HCT116 (cell line): ENCODE data around the gene CHST11. TPM values are rescaled to one million over a fixed set of nuclear protein-coding genes. Genes with fewer than 3 reads are reported as not detected.

Experiments used
- ATAC-seq: fragments of 200-7000 bp; cut with Tn5 transposase; 2 replicates; pipeline ENCODE4 v1.9.1; 2020; ENCODE audit warnings: mild to moderate bottlenecking, moderate library complexity
- BruUV-seq: library from RNA; stranded (reverse); fragments of 400-500 nt; replicated peaks from 2 replicates; lab custom pipeline; 2021; lab: Mats Ljungman, UMichigan
- CTCF ChIA-PET: fragments of 300-600 bp; sonication (Branson Sonifier 250); formaldehyde crosslinking; loops from one replicate; lab custom pipeline; 2021; ENCODE audit warnings: antibody characterized with exemption; lab: Charles Lee
- POLR2A ChIA-PET: fragments of 300-600, 350-600 bp; sonication (Branson Sonifier 250); formaldehyde crosslinking; loops from one replicate; lab custom pipeline; 2021; ENCODE audit warnings: antibody characterized with exemption; lab: Charles Lee
- RAD21 ChIA-PET, 2 experiments: fragments of 300-600 bp; sonication (Branson Sonifier 250); formaldehyde crosslinking; loops; one replicate each; lab custom pipeline; 2023; ENCODE audit warnings: low total read pairs in 2 of 2; ENCODE audit not compliant: uncharacterized antibody in 2 of 2, unreplicated experiment in 2 of 2, low non-redundant PET in 1 of 2; lab: Charles Lee
- DNase-seq: peaks from one replicate; pipeline ENCODE4 v3.0.0-alpha.2; 2010; ENCODE audit warnings: low read depth, low spot score
- H2AFZ ChIP-seq: fragments of 200-600 bp; shearing (Covaris generic), sonication (generic); 2 replicates; pipeline ENCODE4 v1.6.1; 2017; ENCODE audit warnings: low read depth, mixed run types, mixed read lengths, antibody characterized with exemption, low read length; ENCODE audit not compliant: poor library complexity, severe bottlenecking
- H3K27ac ChIP-seq: 2 replicates; pipeline ENCODE4 v1.5.1; 2012; ENCODE audit warnings: low read depth, low read length
- H3K27me3 ChIP-seq: fragments of 200-600 bp; sonication (generic); 2 replicates; pipeline ENCODE4 v1.6.1; 2016; ENCODE audit warnings: mixed run types, low read length, mixed read lengths; ENCODE audit not compliant: insufficient read depth
- H3K36me3 ChIP-seq, 2 experiments: fragments of 200-500 bp in 1 of 2; fragments of 200-600 bp in 1 of 2; sonication (Bioruptor generic) in 1 of 2; sonication (generic) in 1 of 2; 2 replicates each; pipeline versions ENCODE4 v1.5.1 to v1.6.1; 2014 to 2016; ENCODE audit warnings: low read length in 2 of 2, inconsistent platforms in 1 of 2, mixed read lengths in 1 of 2, mixed run types in 1 of 2; ENCODE audit not compliant: insufficient read depth in 2 of 2, control insufficient read depth in 1 of 2
- H3K4me1 ChIP-seq, 2 experiments: fragments of 200-600 bp in 1 of 2; sonication (generic) in 1 of 2; 2 replicates each; pipeline versions ENCODE4 v1.5.1 to v1.6.1; 2012 to 2017; ENCODE audit warnings: low read length in 2 of 2, inconsistent platforms in 1 of 2, mild to moderate bottlenecking in 1 of 2, mixed read lengths in 1 of 2, mixed run types in 1 of 2, moderate library complexity in 1 of 2; ENCODE audit not compliant: insufficient read depth in 2 of 2, control insufficient read depth in 1 of 2
- H3K4me2 ChIP-seq: fragments of 200-600 bp; sonication (generic); 2 replicates; pipeline ENCODE4 v1.6.1; 2017; ENCODE audit warnings: mixed run types, low read length, mixed read lengths
- H3K4me3 ChIP-seq, 2 experiments: fragments of 200-600 bp in 1 of 2; sonication (generic) in 1 of 2; replicated peaks in 1 of 2; 2 replicates each; pipeline ENCODE4 v1.5.1; 2011 to 2016; ENCODE audit warnings: low read length in 2 of 2, control low read depth in 1 of 2, low read depth in 1 of 2, mild to moderate bottlenecking in 1 of 2, mixed read lengths in 1 of 2, mixed run types in 1 of 2
- H3K79me2 ChIP-seq: fragments of 200-600 bp; sonication (generic); 2 replicates; pipeline ENCODE4 v1.6.1; 2017; ENCODE audit warnings: mild to moderate bottlenecking, mixed run types, low read length, moderate library complexity, mixed read lengths; ENCODE audit not compliant: insufficient read depth
- H3K9ac ChIP-seq: fragments of 200-600 bp; sonication (generic); 2 replicates; pipeline ENCODE4 v1.6.1; 2016; ENCODE audit warnings: low read length, mixed read lengths
- H3K9me2 ChIP-seq: fragments of 200-600 bp; sonication (generic), shearing (Covaris generic); 2 replicates; pipeline ENCODE4 v1.6.1; 2017; ENCODE audit warnings: mixed run types, mild to moderate bottlenecking, moderate library complexity; ENCODE audit not compliant: insufficient read depth
- H3K9me3 ChIP-seq, 2 experiments: fragments of 200-500 bp in 1 of 2; fragments of 200-600 bp in 1 of 2; sonication (Bioruptor generic) in 1 of 2; sonication (generic) in 1 of 2; 2 replicates each; pipeline ENCODE4 v1.6.1; 2014 to 2017; ENCODE audit warnings: low read length in 2 of 2, mixed read lengths in 2 of 2, inconsistent platforms in 1 of 2, low read depth in 1 of 2, mild to moderate bottlenecking in 1 of 2, mixed run types in 1 of 2, moderate library complexity in 1 of 2; ENCODE audit not compliant: control insufficient read depth in 1 of 2, insufficient read depth in 1 of 2
- H4K20me1 ChIP-seq: fragments of 200-600 bp; sonication (generic), shearing (Covaris generic); 2 replicates; pipeline ENCODE4 v1.6.1; 2017; ENCODE audit warnings: mixed run types, mild to moderate bottlenecking, moderate library complexity; ENCODE audit not compliant: insufficient read depth
- CEBPB ChIP-seq: IDR thresholded peaks from 2 replicates; pipeline ENCODE4 v1.6.1; 2012; ENCODE audit warnings: low read depth
- FOSL1 ChIP-seq: IDR thresholded peaks from 2 replicates; pipeline ENCODE4 v1.6.1; 2012; ENCODE audit warnings: low read depth
- SP1 ChIP-seq: IDR thresholded peaks from 2 replicates; pipeline ENCODE4 v1.6.1; 2012; ENCODE audit warnings: low read depth
- ZNF274 ChIP-seq: fragments of 200-500 bp; sonication (Bioruptor generic); IDR thresholded peaks from 2 replicates; pipeline ENCODE4 v1.6.1; 2014; ENCODE audit warnings: mild to moderate bottlenecking, low read depth, low read length, inconsistent platforms
- intact Hi-C: fragments of 100-400 bp; cut with micrococcal nuclease; formaldehyde crosslinking; loops from 2 replicates; pipeline ENCODE4 v1.10.0; 2022
- total RNA-seq: library from RNA; stranded (reverse); gene quantifications from one replicate; pipeline ENCODE4 v1.2.1, GENCODE V29; 2021; ENCODE audit not compliant: unreplicated experiment
- TF ChIP-seq, protein P1 (sequence below), 3 experiments: fragments of 200-600 bp in 1 of 3; sonication (generic) in 1 of 3; IDR thresholded peaks in 2 of 3; conservative IDR thresholded peaks in 1 of 3; 2 replicates each; pipeline ENCODE4 v1.5.1; 2012 to 2017; ENCODE audit warnings: low read depth in 2 of 3, low read length in 2 of 3, antibody characterized with exemption in 1 of 3, borderline replicate concordance in 1 of 3, control low read depth in 1 of 3, mild to moderate bottlenecking in 1 of 3, mixed read lengths in 1 of 3, mixed run types in 1 of 3, moderate library complexity in 1 of 3; ENCODE audit not compliant: insufficient read depth in 1 of 3
- TF ChIP-seq, protein P2 (sequence below): IDR thresholded peaks from 2 replicates; pipeline ENCODE4 v1.6.1; 2012

The CHST11 gene
- total RNA-seq, 1 experiment from 2014 or later: 10.1 TPM

DNA sequence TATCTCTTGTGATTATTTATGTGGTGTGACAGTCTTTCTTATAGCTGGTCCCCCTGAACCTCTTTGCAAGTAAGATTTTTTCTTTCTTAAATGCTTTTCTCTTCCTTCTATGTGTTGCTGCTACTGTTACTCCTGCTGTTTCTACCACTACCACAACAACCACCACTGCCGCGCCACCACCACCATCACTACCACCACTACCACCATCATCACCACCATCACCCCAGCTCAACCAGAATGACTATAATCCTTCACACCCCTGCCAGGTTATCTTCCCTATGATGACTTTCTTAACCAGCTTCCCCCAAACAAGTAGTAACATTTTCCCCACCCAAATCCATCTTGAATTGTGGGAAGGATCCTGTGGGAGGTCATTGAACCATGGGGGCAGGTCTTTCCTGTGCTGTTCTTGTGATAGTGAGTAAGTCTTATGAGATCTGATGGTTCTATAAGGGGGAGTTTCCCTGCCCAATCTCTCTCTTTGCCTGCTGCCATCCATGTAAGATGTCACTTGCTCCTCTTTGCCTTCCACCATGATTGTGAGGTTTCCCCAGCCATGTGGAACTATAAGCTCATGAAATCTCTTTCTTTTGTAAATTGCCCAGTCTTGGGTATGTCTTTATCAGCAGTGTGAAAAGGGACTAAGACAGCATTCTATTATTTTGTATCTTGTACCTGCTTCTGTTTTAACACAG, 52.2 kb downstream of the CHST11 start (continued):
- TF ChIP-seq, protein P1, sequence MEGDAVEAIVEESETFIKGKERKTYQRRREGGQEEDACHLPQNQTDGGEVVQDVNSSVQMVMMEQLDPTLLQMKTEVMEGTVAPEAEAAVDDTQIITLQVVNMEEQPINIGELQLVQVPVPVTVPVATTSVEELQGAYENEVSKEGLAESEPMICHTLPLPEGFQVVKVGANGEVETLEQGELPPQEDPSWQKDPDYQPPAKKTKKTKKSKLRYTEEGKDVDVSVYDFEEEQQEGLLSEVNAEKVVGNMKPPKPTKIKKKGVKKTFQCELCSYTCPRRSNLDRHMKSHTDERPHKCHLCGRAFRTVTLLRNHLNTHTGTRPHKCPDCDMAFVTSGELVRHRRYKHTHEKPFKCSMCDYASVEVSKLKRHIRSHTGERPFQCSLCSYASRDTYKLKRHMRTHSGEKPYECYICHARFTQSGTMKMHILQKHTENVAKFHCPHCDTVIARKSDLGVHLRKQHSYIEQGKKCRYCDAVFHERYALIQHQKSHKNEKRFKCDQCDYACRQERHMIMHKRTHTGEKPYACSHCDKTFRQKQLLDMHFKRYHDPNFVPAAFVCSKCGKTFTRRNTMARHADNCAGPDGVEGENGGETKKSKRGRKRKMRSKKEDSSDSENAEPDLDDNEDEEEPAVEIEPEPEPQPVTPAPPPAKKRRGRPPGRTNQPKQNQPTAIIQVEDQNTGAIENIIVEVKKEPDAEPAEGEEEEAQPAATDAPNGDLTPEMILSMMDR (IDR thresholded peaks at IDR 0.05 in 2 of 3, conservative IDR thresholded peaks at IDR 0.05 in 1 of 3; ENCODE audit: borderline replicate concordance in 1 of 3, insufficient read depth in 1 of 3, low read depth in 2 of 3, low read length in 2 of 3): no peak
- TF ChIP-seq SP1: no peak
- no peak for TF ChIP-seq ZNF274
- no peak for TF ChIP-seq CEBPB

DNA sequence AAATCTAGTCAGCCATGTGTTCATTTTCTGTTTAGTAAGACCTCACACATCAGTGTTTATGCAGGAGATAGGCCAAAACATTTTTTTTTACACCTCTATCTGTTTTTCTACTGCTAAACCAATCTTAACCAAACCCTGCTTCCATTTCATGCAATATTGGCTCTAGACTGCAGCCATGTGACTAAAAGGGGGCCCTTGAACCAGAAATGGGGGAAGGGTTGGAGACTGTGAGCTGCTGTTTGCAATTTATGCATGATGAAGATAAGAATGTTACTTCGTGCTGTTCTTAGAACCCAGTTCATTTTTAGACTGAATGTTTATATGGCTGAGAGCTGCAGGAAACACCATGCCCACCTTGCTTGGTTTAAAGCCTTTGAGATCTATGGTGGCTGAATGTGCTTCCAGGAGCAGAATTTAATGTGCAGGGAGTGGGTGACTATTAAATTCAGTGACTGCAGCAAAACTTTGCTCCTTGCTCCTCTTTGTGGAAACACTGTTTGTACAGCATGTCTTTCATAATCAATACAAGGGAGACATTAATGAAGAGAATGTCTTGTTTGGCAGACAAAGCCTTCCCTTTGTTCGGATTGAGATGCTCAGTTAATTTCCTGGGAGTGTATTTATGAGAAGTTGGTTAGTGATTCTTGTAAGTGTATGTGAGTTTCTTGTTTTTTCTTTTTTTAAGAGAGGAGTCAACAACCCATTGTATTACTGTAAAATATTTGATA, 53.6 kb downstream of the CHST11 start:
- Histone ChIP-seq H3K36me3 (no peaks in the 10 kb centered on the region), H3K9me3 (no peaks in the 10 kb centered on the region), H3K27ac (no peak overlapping the region), H3K4me2 (no peak overlapping the region), H3K4me1 (0 out of 4 replicates have a peak, but pooled peaks cover 0 to 3% of the 10 kb centered on the region in 2 experiments), H2AFZ (no peak overlapping the region), H3K9ac (no peak overlapping the region), H3K9me2 (no peaks in the 10 kb centered on the region), H3K27me3 (no peaks in the 10 kb centered on the region), H3K79me2 (no peaks in the 10 kb centered on the region)
- DNase-seq: no peak
- intact Hi-C loops: no loop called here
- no peak for ATAC-seq
- ChIA-PET RAD21 (no interaction called here), CTCF (no interaction called here)
- BruUV-seq: no TSS peak
- TF ChIP-seq FOSL1: no peak
- TF ChIP-seq, protein P2, sequence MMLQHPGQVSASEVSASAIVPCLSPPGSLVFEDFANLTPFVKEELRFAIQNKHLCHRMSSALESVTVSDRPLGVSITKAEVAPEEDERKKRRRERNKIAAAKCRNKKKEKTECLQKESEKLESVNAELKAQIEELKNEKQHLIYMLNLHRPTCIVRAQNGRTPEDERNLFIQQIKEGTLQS: no peak
- TF ChIP-seq, all 23 proteins: peak for 0
- Histone ChIP-seq H4K20me1 (no peaks in the 10 kb centered on the region), H3K4me3 (no peak overlapping the region)
- POLR2A ChIA-PET: no interaction called here
